Measurements from ENCODE around the gene RASSF6. TPM values are rescaled to one million over a fixed set of nuclear protein-coding genes. Genes with fewer than 3 reads are reported as not detected.

The RASSF6 gene
- total RNA-seq, 1 experiment from 2014 or later = 0.22 TPM

GRCh38 chr4:73669410-73670183, 49.4 kb upstream of the RASSF6 start:
- no peaks in the 10 kb centered on the region for H4K20me1 ChIP-seq (ENCODE audit: control insufficient read depth, insufficient read depth, insufficient read length)
- no peak overlapping the region for H3T11ph ChIP-seq (ENCODE audit: low read length)
- no peak overlapping the region for H3K9ac ChIP-seq (ENCODE audit: extremely low read depth, insufficient read length, low read length)
- no peaks in the 10 kb centered on the region for H3K79me2 ChIP-seq (ENCODE audit: insufficient read depth, low read length)
- H4K8ac ChIP-seq (replicated peaks; ENCODE audit: insufficient read length, low read depth, low read length) = no peak overlapping the region
- no peak overlapping the region for H3K27ac Mint-ChIP-seq
- H3K18ac ChIP-seq (ENCODE audit: insufficient read length, low read depth, low read length) = no peak overlapping the region
- no peak overlapping the region for H2AFZ ChIP-seq (ENCODE audit: low read length)
- H4K91ac ChIP-seq (ENCODE audit: insufficient read length, low read depth, low read length) = no peak overlapping the region
- no peak overlapping the region for H2BK12ac ChIP-seq (ENCODE audit: insufficient read length, low read depth, low read length)
- peaks cover 0 to 10% (median 5%) of the 10 kb centered on the region in 3 experiments; a peak in 3 of 7 replicates for H3K36me3 Mint-ChIP-seq (ENCODE audit: insufficient read depth in 1 of 3, low read depth in 3 of 3)
- H2AK5ac ChIP-seq (ENCODE audit: insufficient read length, low read length) = no peak overlapping the region
- H2BK5ac ChIP-seq (ENCODE audit: insufficient read length, low read length) = no peak overlapping the region
- H3K27me3 Mint-ChIP-seq (ENCODE audit: low read depth) = peaks cover 3% of the 10 kb centered on the region; the same call in 1 of the 2 replicates
- no peak overlapping the region for H3K4me3 Mint-ChIP-seq
- no peak overlapping the region for H3K56ac ChIP-seq (ENCODE audit: insufficient read length, low read depth, low read length)
- no peak overlapping the region for H3K4me2 ChIP-seq (ENCODE audit: insufficient read depth, insufficient read length, low read length)
- no peak overlapping the region for H4K5ac ChIP-seq (ENCODE audit: insufficient read length, low read depth, low read length)
- TF ChIP-seq CTCF (conservative IDR thresholded peaks at IDR 0.05) = no peak
- no peak overlapping the region for H3K14ac ChIP-seq (ENCODE audit: insufficient read depth, low read length)
- no peaks in the 10 kb centered on the region for H3K23me2 ChIP-seq (ENCODE audit: insufficient read length, low read depth, low read length, poor library complexity, severe bottlenecking)
- no peak for DNase-seq
- no peak overlapping the region for H2BK15ac ChIP-seq (ENCODE audit: low read depth, low read length)
- H3K4me1 ChIP-seq (ENCODE audit: insufficient read depth, low read length) = no peaks in the 10 kb centered on the region
- no peak overlapping the region for H2BK20ac ChIP-seq (ENCODE audit: low read depth, low read length, poor library complexity, severe bottlenecking)
- peaks cover 0 to 5% of the 10 kb centered on the region in 2 experiments; a peak in 4 of 5 replicates for H3K9me3 Mint-ChIP-seq
- no peak overlapping the region for H3K23ac ChIP-seq (ENCODE audit: insufficient read length, low read depth, low read length)
- no peaks in the 10 kb centered on the region for H3K9me3 ChIP-seq (ENCODE audit: control insufficient read depth, low read depth, low read length)
- H2BK120ac ChIP-seq (ENCODE audit: low read depth, low read length, poor library complexity, severe bottlenecking) = no peak overlapping the region
- no peaks in the 10 kb centered on the region for H3K4me1 Mint-ChIP-seq
- no peaks in the 10 kb centered on the region for H3K79me1 ChIP-seq (ENCODE audit: insufficient read depth, low read depth, low read length, poor library complexity, severe bottlenecking)
- no CpG with 5 or more reads among the region's 15 CpGs for WGBS (ENCODE audit: extremely low coverage, insufficient read length, low lambda C conversion rate)
- H3K27me3 ChIP-seq (ENCODE audit: insufficient read depth, low read length) = no peaks in the 10 kb centered on the region
- H3K4ac ChIP-seq (ENCODE audit: low read depth, low read length) = no peak overlapping the region
- no peak overlapping the region for H3K27ac ChIP-seq (ENCODE audit: insufficient read length, low read depth, low read length)
